ENCODE data around the gene ATP2C2. TPM values are rescaled to one million over a fixed set of nuclear protein-coding genes. Genes with fewer than 3 reads are reported as not detected.

ATP2C2 gene
- total and polyA plus RNA-seq, 2 of the 8 experiments (the other 6 are each of a cell fraction or from before 2014, with no cell fraction given): 1.2 to 2.8 TPM

DNA sequence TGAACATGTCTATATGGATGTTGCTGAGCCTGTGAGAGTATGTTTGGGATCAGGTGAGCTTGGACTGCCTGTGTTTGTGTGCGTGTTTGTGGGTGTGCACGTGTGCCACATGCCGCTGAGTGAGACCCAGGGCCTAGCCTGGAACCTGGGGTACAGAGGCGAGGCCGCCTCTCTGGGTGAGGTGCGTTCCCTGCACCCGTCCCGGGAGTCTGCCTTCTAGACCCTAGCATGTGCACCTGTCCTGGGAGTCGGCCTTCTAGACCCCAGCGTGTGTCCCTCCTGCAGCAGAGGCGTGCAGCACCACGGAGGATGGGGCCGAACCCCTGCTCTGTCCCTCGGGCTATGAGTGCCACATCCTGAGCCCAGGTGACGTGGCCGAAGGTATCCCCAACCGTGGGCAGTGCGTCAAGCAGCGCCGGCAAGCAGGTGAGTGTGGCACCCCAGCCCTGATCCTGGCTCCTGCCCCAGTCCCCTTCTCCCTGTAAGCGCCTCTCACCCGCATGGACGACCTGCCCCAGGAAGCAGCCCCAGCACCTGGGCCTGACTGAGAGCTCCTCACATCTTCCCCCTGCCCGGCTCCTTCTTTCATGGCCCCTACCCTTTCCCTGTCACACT, 49.1 kb upstream of the ATP2C2 start:
- ChIA-PET CTCF (ENCODE audit: partially characterized antibody) (interaction anchor here (1.5 to 1.7 kb wide), 2 partner anchors 42 to 188 kb away, joined by 4 to 5 read pairs; no protein-coding TSS in a partner anchor), POLR2A (ENCODE audit: partially characterized antibody) (no interaction called here)
- H3K18ac ChIP-seq (ENCODE audit: extremely low read depth, low read length): no peak overlapping the region
- H3K27me3 ChIP-seq (replicated peaks in 1 of 4; ENCODE audit: control insufficient read depth in 3 of 4, extremely low read depth in 1 of 4, insufficient read depth in 3 of 4, low read length in 3 of 4): no peaks in the 10 kb centered on the region
- TF ChIP-seq SP2 (IDR thresholded peaks at IDR 0.05; ENCODE audit: low read length) (no peak), CBX5 (IDR thresholded peaks at IDR 0.05; ENCODE audit: low read depth, low read length) (no peak), TCF12 (IDR thresholded peaks at IDR 0.05; ENCODE audit: low read depth, low read length) (no peak), TBP (IDR thresholded peaks at IDR 0.05; ENCODE audit: low read depth, low read length) (no peak), CREB1 (IDR thresholded peaks at IDR 0.05) (no peak), HDAC2 (IDR thresholded peaks at IDR 0.05; ENCODE audit: borderline replicate concordance in 1 of 2, low read depth in 2 of 2, low read length in 2 of 2) (no peak)
- no peak overlapping the region for H3K23ac ChIP-seq (ENCODE audit: insufficient read length)
- H3K4me3 ChIP-seq (ENCODE audit: extremely low read depth in 1 of 4, insufficient read depth in 2 of 4, low read depth in 3 of 4, low read length in 4 of 4): no peak overlapping the region
- H3K79me2 ChIP-seq (ENCODE audit: control insufficient read depth in 1 of 2, insufficient read depth in 2 of 2, low read length in 2 of 2): no peaks in the 10 kb centered on the region
- no peak overlapping the region for H2BK15ac ChIP-seq (ENCODE audit: low read length)
- no peaks in the 10 kb centered on the region for H4K20me1 ChIP-seq (replicated peaks in 1 of 2; ENCODE audit: control insufficient read depth in 1 of 2, insufficient read depth in 2 of 2, low read length in 2 of 2)
- H3K79me1 ChIP-seq (ENCODE audit: low read depth, low read length): no peaks in the 10 kb centered on the region
- no peak overlapping the region for H2BK20ac ChIP-seq (ENCODE audit: low read length)
- no peak overlapping the region for H2BK5ac ChIP-seq (ENCODE audit: low read depth, low read length)
- DNase-seq (ENCODE audit: low read depth in 1 of 2, low spot score in 2 of 2): no peak
- no peak overlapping the region for H3K9ac ChIP-seq (replicated peaks in 1 of 4; ENCODE audit: extremely low read depth in 1 of 4, low read depth in 3 of 4, low read length in 3 of 4)
- no peak overlapping the region for H2BK120ac ChIP-seq (replicated peaks; ENCODE audit: low read depth, low read length)
- no peak overlapping the region for H3K27ac ChIP-seq (ENCODE audit: low read depth, low read length)
- H2AK5ac ChIP-seq (ENCODE audit: low read depth, low read length): no peak overlapping the region
- H3K36me3 ChIP-seq (ENCODE audit: control insufficient read depth in 2 of 4, insufficient read depth in 4 of 4, low read length in 3 of 4): no peaks in the 10 kb centered on the region
- WGBS, 2 experiments (ENCODE audit: extremely low coverage in 1 of 2, insufficient coverage in 1 of 2, insufficient read length in 1 of 2, insufficient replicate concordance in 2 of 2, low coverage in 1 of 2, low lambda C conversion rate in 2 of 2, missing lambda C conversion rate in 1 of 2): 91% methylated on average over 24 of the region's 24 CpGs; no CpG with 5 or more reads in 1 of the 2 experiments
- H4K5ac ChIP-seq (ENCODE audit: insufficient read length, low read depth, low read length): no peak overlapping the region
- no peak overlapping the region for H3K14ac ChIP-seq (ENCODE audit: insufficient read length)
- no peak for FAIRE-seq
- no peak overlapping the region for H2BK12ac ChIP-seq (ENCODE audit: low read depth, low read length)
- H4K8ac ChIP-seq (ENCODE audit: extremely low read depth, insufficient read depth, low read length): no peak overlapping the region
- peaks cover 0 to 8% of the 10 kb centered on the region in 2 experiments; a peak in 2 of 4 replicates for H3K9me3 ChIP-seq (ENCODE audit: insufficient read depth in 2 of 2, low read depth in 1 of 2, low read length in 1 of 2)
- H3K4me2 ChIP-seq (ENCODE audit: insufficient read depth in 1 of 2, low read depth in 2 of 2, low read length in 2 of 2): no peak overlapping the region
- H3K23me2 ChIP-seq (ENCODE audit: low read depth, low read length): peaks cover 5% of the 10 kb centered on the region; the same call in 1 of the 2 replicates
- no peak overlapping the region for H4K91ac ChIP-seq (replicated peaks; ENCODE audit: insufficient read length, low read length)
- H3K4ac ChIP-seq (replicated peaks; ENCODE audit: insufficient read length, low read depth, low read length): no peak overlapping the region
- H3K4me1 ChIP-seq (replicated peaks in 1 of 4; ENCODE audit: control insufficient read depth in 3 of 4, insufficient read depth in 4 of 4, low read length in 3 of 4): no peaks in the 10 kb centered on the region; a peak in 1 of 7 replicates
- no peak overlapping the region; the same call in 1 of the 2 replicates for H2AFZ ChIP-seq (ENCODE audit: low read length)
- H3K56ac ChIP-seq (replicated peaks; ENCODE audit: insufficient read length, low read depth, low read length): no peak overlapping the region

Data from H1 (cell line).